Esophagus squamous epithelium (tissue), 5 donors: Measurements from ENCODE around the gene GPR137C. TPM values are rescaled to one million over a fixed set of nuclear protein-coding genes. Genes with fewer than 3 reads are reported as not detected.

Experiments used
- DNase-seq: peaks from one replicate; lab custom pipeline; 2025; lab: John Stamatoyannopoulos, UW
- H3K27ac ChIP-seq, 4 donors: fragments of 200-600 bp; sonication (generic); one replicate each; pipeline ENCODE4 v1.5.1; 2016 to 2019; ENCODE audit warnings: mild to moderate bottlenecking in 1 of 4
- H3K27me3 ChIP-seq, 4 donors: fragments of 200-600 bp; sonication (generic); 1 replicate in 3 of 4; 2 replicates in 1 of 4; pipeline versions ENCODE4 v1.5.1 to v1.6.0; 2017 to 2021; ENCODE audit warnings: antibody characterized with exemption in 1 of 4
- H3K36me3 ChIP-seq, 3 donors: fragments of 200-600 bp; sonication (generic); one replicate each; pipeline ENCODE4 v1.5.1; 2016 to 2019
- H3K4me1 ChIP-seq, 3 donors: fragments of 200-600 bp; sonication (generic); one replicate each; pipeline ENCODE4 v1.5.1; 2017 to 2019
- H3K4me3 ChIP-seq, 4 donors: fragments of 200-600 bp; sonication (generic); 1 replicate in 3 of 4; 2 replicates in 1 of 4; pipeline ENCODE4 v1.5.1; 2016 to 2019; ENCODE audit warnings: mild to moderate bottlenecking in 2 of 4, moderate library complexity in 1 of 4
- H3K9me3 ChIP-seq, 3 donors: fragments of 200-600 bp; sonication (generic); one replicate each; pipeline ENCODE4 v1.5.1; 2016 to 2019
- POLR2A ChIP-seq, 4 donors: fragments of 450-650 bp; IDR thresholded peaks; one replicate each; pipeline ENCODE4 v1.6.1; 2017; ENCODE audit warnings: antibody characterized with exemption in 4 of 4, mild to moderate bottlenecking in 4 of 4, moderate library complexity in 3 of 4
- WGBS, 2 donors: methylation state at CpG; one replicate each; pipeline ENCODE4 v1.1.5; 2018; 5-methylcytosine and 5-hydroxymethylcytosine counted together
- intact Hi-C: fragments of 100-400 bp; cut with DNase I; formaldehyde crosslinking; loops from one replicate; pipeline ENCODE4 v1.15.0; 2022
- total RNA-seq, 4 donors: library from RNA; depleted of rRNA; stranded (reverse); fragments of >200 nt; gene quantifications; one replicate each; pipeline ENCODE4 v1.1.0, GENCODE V29; 2016
- TF ChIP-seq, protein P1 (sequence below), 6 experiments: fragments of 450-650 bp in 4 of 6; fragments of 200-600 bp in 2 of 6; sonication (generic) in 2 of 6; IDR thresholded peaks; one replicate each; pipeline ENCODE4 v1.5.1; 2016 to 2019; ENCODE audit warnings: antibody characterized with exemption in 6 of 6, mild to moderate bottlenecking in 4 of 6, moderate library complexity in 4 of 6
- donor health status: DM: yes; HTN: yes; CAD: no.

GPR137C gene
- total RNA-seq, 4 donors from 2014 or later, result 0.21 to 0.95 (median 0.35) TPM

DNA sequence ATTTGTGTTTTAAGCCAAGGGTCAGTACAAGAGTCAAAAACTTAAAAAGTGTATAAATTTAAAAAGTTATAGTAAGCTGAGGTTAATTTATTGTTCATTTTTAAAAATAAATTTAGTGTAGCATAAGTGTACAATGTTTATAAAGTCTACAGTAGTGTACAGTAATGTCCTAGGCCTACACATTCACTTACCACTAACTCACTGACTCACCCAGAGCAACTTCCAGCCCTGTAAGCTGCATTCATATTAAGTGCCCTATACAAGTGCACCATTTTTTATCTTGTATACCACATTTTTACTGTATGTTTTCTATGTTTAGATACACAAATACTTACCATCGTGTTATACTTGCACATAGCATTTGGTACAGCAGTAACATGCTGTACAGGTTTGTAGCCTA, 37.7 kb downstream of the GPR137C start:
- no peaks in the 10 kb centered on the region for H3K4me1 ChIP-seq
- no peaks in the 10 kb centered on the region for H3K36me3 ChIP-seq
- WGBS, 2 donors, result 89 to 95% methylated on average over 1 of the region's 1 CpG
- no peak for DNase-seq
- H3K27me3 ChIP-seq, result no peaks in the 10 kb centered on the region
- H3K4me3 ChIP-seq, result no peak overlapping the region
- H3K9me3 ChIP-seq, result no peaks in the 10 kb centered on the region
- TF ChIP-seq, protein P1, sequence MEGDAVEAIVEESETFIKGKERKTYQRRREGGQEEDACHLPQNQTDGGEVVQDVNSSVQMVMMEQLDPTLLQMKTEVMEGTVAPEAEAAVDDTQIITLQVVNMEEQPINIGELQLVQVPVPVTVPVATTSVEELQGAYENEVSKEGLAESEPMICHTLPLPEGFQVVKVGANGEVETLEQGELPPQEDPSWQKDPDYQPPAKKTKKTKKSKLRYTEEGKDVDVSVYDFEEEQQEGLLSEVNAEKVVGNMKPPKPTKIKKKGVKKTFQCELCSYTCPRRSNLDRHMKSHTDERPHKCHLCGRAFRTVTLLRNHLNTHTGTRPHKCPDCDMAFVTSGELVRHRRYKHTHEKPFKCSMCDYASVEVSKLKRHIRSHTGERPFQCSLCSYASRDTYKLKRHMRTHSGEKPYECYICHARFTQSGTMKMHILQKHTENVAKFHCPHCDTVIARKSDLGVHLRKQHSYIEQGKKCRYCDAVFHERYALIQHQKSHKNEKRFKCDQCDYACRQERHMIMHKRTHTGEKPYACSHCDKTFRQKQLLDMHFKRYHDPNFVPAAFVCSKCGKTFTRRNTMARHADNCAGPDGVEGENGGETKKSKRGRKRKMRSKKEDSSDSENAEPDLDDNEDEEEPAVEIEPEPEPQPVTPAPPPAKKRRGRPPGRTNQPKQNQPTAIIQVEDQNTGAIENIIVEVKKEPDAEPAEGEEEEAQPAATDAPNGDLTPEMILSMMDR (IDR thresholded peaks at IDR 0.05), result no peak
- no peak for TF ChIP-seq POLR2A (IDR thresholded peaks at IDR 0.05)
- intact Hi-C loops, result no loop called here
- no peak overlapping the region for H3K27ac ChIP-seq

DNA sequence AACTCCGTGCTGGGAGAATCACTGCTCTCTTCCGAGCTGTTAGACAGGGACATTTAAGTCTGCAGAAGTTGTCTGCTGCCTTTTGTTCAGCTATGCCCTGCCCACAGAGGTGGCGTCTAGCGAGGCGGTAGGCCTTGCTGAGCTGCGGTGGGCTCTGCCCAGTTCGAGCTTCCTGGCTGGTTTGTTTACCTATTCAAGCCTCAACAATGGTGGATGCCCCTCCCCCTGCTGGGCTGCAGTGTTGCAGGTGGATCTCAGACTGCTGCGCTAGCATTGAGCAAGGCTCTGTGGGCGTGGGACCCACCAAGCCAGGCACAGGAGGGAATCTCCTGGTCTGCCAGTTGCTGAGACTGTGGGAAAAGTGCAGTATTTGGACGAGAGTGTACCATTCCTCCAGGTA, 43.7 kb downstream of the GPR137C start:
- Histone ChIP-seq H3K9me3 (no peaks in the 10 kb centered on the region), H3K36me3 (no peaks in the 10 kb centered on the region), H3K27ac (no peak overlapping the region), H3K27me3 (no peaks in the 10 kb centered on the region), H3K4me1 (no peaks in the 10 kb centered on the region), H3K4me3 (no peak overlapping the region)
- 80% methylated on average over 1 to 2 of the region's 10 CpGs for WGBS, 2 donors
- DNase-seq, result no peak
- intact Hi-C loops, result no loop called here
- TF ChIP-seq, protein P1 (IDR thresholded peaks at IDR 0.05), result no peak
- TF ChIP-seq POLR2A (IDR thresholded peaks at IDR 0.05), result no peak

DNA sequence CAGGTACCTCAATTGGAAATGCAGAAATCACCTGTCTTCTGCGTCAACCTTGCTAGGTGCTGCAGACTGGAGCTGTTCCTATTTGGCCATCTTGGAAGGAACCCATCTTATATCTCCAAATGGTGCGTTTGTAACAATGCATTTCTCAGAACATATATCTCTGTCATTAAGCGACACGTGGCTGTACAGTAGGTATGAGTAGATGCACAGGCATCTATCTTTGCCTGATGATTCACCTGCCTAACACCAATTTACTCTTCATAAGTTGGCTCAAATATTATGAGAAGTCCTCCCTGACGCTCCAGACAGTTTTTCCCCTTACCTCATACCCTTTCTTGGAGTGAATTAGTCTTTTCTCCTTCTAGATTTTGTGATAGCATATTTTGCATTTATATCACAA, 44.2 kb downstream of the GPR137C start:
- Histone ChIP-seq H3K4me3 (no peak overlapping the region), H3K27ac (no peak overlapping the region), H3K4me1 (no peaks in the 10 kb centered on the region), H3K9me3 (no peaks in the 10 kb centered on the region), H3K36me3 (no peaks in the 10 kb centered on the region), H3K27me3 (no peaks in the 10 kb centered on the region)
- 76 to 85% methylated on average over 5 of the region's 5 CpGs for WGBS, 2 donors
- DNase-seq, result no peak
- TF ChIP-seq, protein P1 (IDR thresholded peaks at IDR 0.05), result no peak
- no peak for TF ChIP-seq POLR2A (IDR thresholded peaks at IDR 0.05)
- intact Hi-C loops, result no loop called here

DNA sequence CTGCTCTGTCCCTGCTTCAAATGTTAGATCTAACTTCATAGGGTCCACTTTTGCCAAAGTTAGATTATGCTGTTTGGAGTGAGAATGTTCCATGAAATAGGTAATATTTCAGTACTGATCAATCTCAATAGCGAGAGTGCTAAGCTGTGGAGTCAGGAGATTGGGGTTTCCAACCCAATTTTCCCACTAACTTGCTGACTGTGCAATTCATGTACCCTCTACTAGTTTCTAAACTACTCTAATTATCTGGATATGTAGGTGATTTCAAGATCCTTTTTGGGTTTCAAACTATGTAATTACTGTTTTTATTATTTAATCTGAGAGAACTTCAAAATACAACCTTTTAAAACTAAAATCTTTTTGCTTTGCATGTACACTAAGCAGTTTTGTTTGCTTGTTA, 45.9 kb downstream of the GPR137C start:
- no peak for TF ChIP-seq POLR2A (IDR thresholded peaks at IDR 0.05)
- TF ChIP-seq, protein P1 (IDR thresholded peaks at IDR 0.05), result no peak
- H3K27ac ChIP-seq, result no peak overlapping the region
- H3K36me3 ChIP-seq, result no peaks in the 10 kb centered on the region
- no peaks in the 10 kb centered on the region for H3K27me3 ChIP-seq
- no peaks in the 10 kb centered on the region for H3K9me3 ChIP-seq
- intact Hi-C loops, result no loop called here
- H3K4me3 ChIP-seq, result no peak overlapping the region
- whole genome bisulfite sequencing, 2 donors, result 74 to 94% methylated on average over 1 of the region's 1 CpG
- DNase-seq, result no peak
- H3K4me1 ChIP-seq, result no peaks in the 10 kb centered on the region

DNA sequence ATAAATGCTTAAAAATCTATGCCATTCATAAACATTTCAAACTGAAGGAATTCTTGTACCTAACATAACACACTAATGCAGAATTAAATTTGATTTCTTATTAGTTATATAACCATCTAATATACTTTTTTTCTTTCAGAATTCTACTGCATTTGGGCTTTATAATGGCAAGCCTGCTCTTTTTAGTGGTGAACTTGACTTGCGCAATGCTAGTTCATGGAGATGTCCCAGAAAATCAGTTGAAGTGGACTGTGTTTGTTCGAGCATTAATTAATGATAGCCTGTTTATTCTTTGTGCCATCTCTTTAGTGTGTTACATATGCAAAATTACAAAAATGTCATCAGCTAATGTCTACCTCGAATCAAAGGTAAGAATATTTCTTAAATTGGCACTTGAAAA, 47.3 kb downstream of the GPR137C start:
- Histone ChIP-seq H3K4me3 (no peak overlapping the region), H3K27me3 (no peaks in the 10 kb centered on the region), H3K4me1 (no peaks in the 10 kb centered on the region), H3K9me3 (peaks cover 0 to 3% (median 0%) of the 10 kb centered on the region in 3 donors), H3K27ac (no peak overlapping the region), H3K36me3 (no peaks in the 10 kb centered on the region)
- no peak for DNase-seq
- intact Hi-C loops, result no loop called here
- WGBS, 2 donors, result 80 to 88% methylated on average over 3 of the region's 3 CpGs
- TF ChIP-seq POLR2A (IDR thresholded peaks at IDR 0.05), result no peak
- TF ChIP-seq, protein P1 (IDR thresholded peaks at IDR 0.05), result no peak
